ENCODE results near the gene KLRG1.

- TF ChIP-seq EZH2phosphoT487 (IDR thresholded peaks at IDR 0.05; ENCODE audit: insufficient read depth, low read depth) (no peak), EZH2 (IDR thresholded peaks at IDR 0.05; ENCODE audit: insufficient read depth, poor library complexity, severe bottlenecking) (no peak)
Observed at GRCh38 chr12:9048930-9049329, 59.6 kb downstream of the KLRG1 start.
